ENCODE results near the gene PSMC4. TPM values are rescaled to one million over a fixed set of nuclear protein-coding genes. Genes with fewer than 3 reads are reported as not detected.

PSMC4 gene
- total RNA-seq, 1 donor from 2014 or later: 74.9 TPM

DNA sequence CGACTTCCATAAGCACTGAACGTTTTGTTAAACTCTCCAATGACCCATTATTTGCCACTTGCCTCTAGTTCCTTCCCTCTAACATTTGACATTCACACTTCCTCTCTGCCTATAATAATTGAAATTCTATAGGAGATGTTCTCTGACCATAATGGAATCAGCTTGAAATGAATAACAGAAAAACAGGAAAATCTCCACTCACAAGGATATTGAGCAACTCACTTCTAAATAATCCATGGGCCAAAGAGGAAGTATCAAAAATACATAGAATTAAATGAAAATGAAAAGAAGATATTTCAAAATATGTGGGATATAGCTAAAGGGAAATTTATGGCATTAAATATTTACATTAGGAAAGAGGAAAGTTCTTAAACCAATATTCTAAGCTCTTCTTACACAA lies 33.2 kb upstream of the PSMC4 start:
- Histone ChIP-seq H3K36me3 (no peaks in the 10 kb centered on the region), H3K9me3 (no peaks in the 10 kb centered on the region), H3K4me1 (no peaks in the 10 kb centered on the region), H3K27ac (no peak overlapping the region), H3K27me3 (no peaks in the 10 kb centered on the region), H3K4me3 (no peak overlapping the region)
- intact Hi-C loops (cut with DNase I): no loop called here
- no peak for TF ChIP-seq CTCF (IDR thresholded peaks at IDR 0.05)
- TF ChIP-seq POLR2A (IDR thresholded peaks at IDR 0.05): no peak
- TF ChIP-seq POLR2AphosphoS5 (IDR thresholded peaks at IDR 0.05; ENCODE audit: insufficient read depth in 1 of 2, low read depth in 1 of 2): no peak
- DNase-seq (ENCODE audit: extremely low spot score in 2 of 2): no peak

DNA sequence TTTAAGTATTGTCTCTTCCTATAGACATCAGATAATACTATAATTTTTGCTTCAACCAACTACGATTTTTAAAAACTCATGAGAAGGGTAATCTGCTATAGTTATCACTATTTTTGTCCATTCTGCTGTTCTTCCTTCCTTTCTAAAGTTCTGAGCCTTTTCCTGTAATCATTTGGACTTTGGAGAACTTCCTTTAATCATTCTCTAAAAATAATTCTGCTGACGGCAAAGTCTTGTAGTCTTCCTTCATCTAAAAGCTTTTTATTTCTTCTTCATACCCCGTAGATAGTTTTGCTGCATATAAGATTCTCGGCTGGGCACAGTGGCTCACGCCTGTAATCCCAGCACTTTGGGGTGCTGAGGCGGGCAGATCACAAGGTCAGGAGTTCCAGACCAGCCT lies 31.4 kb upstream of the PSMC4 start:
- Histone ChIP-seq H3K9me3 (no peaks in the 10 kb centered on the region), H3K4me3 (no peak overlapping the region), H3K27me3 (no peaks in the 10 kb centered on the region), H3K36me3 (no peaks in the 10 kb centered on the region), H3K4me1 (no peaks in the 10 kb centered on the region), H3K27ac (no peak overlapping the region)
- intact Hi-C loops (cut with DNase I): no loop called here
- DNase-seq (ENCODE audit: extremely low spot score in 2 of 2): no peak
- TF ChIP-seq POLR2AphosphoS5 (IDR thresholded peaks at IDR 0.05; ENCODE audit: insufficient read depth in 1 of 2, low read depth in 1 of 2) (no peak), CTCF (IDR thresholded peaks at IDR 0.05) (no peak), POLR2A (IDR thresholded peaks at IDR 0.05) (no peak)

- no peaks in the 10 kb centered on the region for H3K36me3 ChIP-seq
- H3K27ac ChIP-seq: no peak overlapping the region
- no peak overlapping the region for H3K4me3 ChIP-seq
- no peak for DNase-seq (ENCODE audit: extremely low spot score in 2 of 2)
- no peaks in the 10 kb centered on the region for H3K4me1 ChIP-seq
- intact Hi-C loops (cut with DNase I): no loop called here
- no peaks in the 10 kb centered on the region for H3K9me3 ChIP-seq
- no peak for TF ChIP-seq CTCF (IDR thresholded peaks at IDR 0.05)
- no peak for TF ChIP-seq POLR2A (IDR thresholded peaks at IDR 0.05)
- TF ChIP-seq POLR2AphosphoS5 (IDR thresholded peaks at IDR 0.05; ENCODE audit: insufficient read depth in 1 of 2, low read depth in 1 of 2): no peak
- no peaks in the 10 kb centered on the region for H3K27me3 ChIP-seq
Measured at GRCh38 chr19:39940221-39940833, 30.6 kb upstream of the PSMC4 start.

DNA sequence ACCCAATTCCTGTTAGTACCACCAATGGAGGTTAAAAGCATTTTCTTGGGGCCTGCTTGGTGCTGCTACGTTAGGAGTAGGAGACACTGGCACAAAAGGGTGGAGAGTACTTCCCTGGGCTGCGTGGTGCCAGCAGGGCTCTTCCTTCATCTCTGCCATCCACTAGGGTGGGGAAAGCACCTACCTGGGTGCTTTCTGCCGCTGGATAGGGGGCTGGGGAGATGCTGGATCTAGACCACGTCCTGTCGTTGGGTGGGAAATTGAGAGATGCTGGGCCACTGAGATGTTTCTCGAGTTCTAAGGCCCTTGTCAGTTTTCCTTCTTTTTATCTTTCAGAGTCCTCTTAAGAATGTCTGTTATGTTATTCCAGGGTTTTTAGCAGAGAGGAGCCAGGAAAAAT lies 29.8 kb upstream of the PSMC4 start:
- no peaks in the 10 kb centered on the region for H3K36me3 ChIP-seq
- TF ChIP-seq POLR2A (IDR thresholded peaks at IDR 0.05) (no peak), POLR2AphosphoS5 (IDR thresholded peaks at IDR 0.05; ENCODE audit: insufficient read depth in 1 of 2, low read depth in 1 of 2) (no peak), CTCF (IDR thresholded peaks at IDR 0.05) (no peak)
- H3K27ac ChIP-seq: no peak overlapping the region
- intact Hi-C loops (cut with DNase I): no loop called here
- no peaks in the 10 kb centered on the region for H3K9me3 ChIP-seq
- no peaks in the 10 kb centered on the region for H3K4me1 ChIP-seq
- H3K4me3 ChIP-seq: no peak overlapping the region
- DNase-seq (ENCODE audit: extremely low spot score in 2 of 2): no peak
- H3K27me3 ChIP-seq: no peaks in the 10 kb centered on the region

DNA sequence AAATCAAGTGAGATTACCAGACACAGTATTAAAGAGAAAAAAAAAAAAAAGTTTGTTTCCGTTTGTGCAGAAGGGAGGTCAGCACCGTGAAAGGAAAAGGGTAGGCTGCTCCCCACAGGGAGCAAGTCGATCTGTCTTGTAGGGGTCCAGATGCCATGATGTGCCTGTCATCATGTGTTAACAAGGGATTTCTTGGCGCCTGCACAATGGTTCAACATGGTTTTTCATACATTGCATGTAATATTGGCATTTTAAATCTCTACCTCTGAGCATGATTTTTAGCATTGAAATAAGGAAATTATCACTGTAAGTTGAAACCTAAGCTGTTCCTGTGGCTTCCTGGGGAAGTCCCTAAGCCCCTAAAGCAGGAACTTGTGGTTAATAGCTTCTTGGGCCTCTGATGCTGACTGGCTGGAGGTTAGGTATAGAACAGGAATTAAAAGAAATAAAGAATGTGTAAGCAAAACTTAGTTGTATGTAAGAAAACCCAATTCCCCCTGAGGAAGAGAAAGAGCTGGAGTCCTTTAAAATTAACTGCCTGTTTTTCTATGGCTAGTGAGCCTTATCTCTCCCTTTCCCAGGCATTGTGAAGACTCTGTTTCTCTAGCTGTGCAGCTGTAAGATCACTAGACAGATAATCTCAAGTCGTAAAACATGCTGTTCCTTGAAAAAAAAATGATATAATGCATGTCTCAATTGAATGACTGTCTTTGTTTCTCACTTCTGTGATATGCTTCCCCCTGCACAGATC lies 29.2 kb upstream of the PSMC4 start:
- Histone ChIP-seq H3K4me3 (no peak overlapping the region), H3K27ac (no peak overlapping the region), H3K9me3 (no peaks in the 10 kb centered on the region), H3K36me3 (no peaks in the 10 kb centered on the region), H3K4me1 (no peaks in the 10 kb centered on the region), H3K27me3 (no peaks in the 10 kb centered on the region)
- no peak for DNase-seq (ENCODE audit: extremely low spot score in 2 of 2)
- intact Hi-C loops (cut with DNase I): no loop called here
- TF ChIP-seq CTCF (IDR thresholded peaks at IDR 0.05) (no peak), POLR2A (IDR thresholded peaks at IDR 0.05) (no peak), POLR2AphosphoS5 (IDR thresholded peaks at IDR 0.05; ENCODE audit: insufficient read depth in 1 of 2, low read depth in 1 of 2) (no peak)
